GM18502 (cell line): ENCODE results near the gene PCNX1.
"Not testable (repeated sequence)": the region's sequence is repeated elsewhere in the genome, so short reads cannot be mapped to it uniquely, and the experiment has no call there.

Source experiments
- ATAC-seq: cut with Tn5 transposase; IDR thresholded peaks from one replicate; pipeline ENCODE4 v1.9.1; 2021; ENCODE audit warnings: mild to moderate bottlenecking; ENCODE audit not compliant: unreplicated experiment, poor library complexity

PCNX1 gene

GRCh38 chr14:70907176-70907995 is at the start of gene PCNX1:
TSS of gene PCNX1 (plus strand) at chr14:70907459. CDS start at chr14:70907851, 392 bp downstream.
- ATAC-seq = peak; percentile 73

- no peak for ATAC-seq
Measured at GRCh38 chr14:70857496-70857890, 49.8 kb upstream of the PCNX1 start.

GRCh38 chr14:70858641-70859040 is 48.6 kb upstream of the PCNX1 start:
- no peak for ATAC-seq

- ATAC-seq = not testable (repeated sequence)
Measured at GRCh38 chr14:70866992-70867391, 40.3 kb upstream of the PCNX1 start.

- ATAC-seq = no peak
Measured at GRCh38 chr14:70871001-70871400, 36.3 kb upstream of the PCNX1 start.

- no peak for ATAC-seq
Measured at GRCh38 chr14:70871863-70872677, 35.2 kb upstream of the PCNX1 start.

GRCh38 chr14:70872678-70873020 is 34.6 kb upstream of the PCNX1 start:
- ATAC-seq = no peak

- ATAC-seq = peak; percentile 44
Measured at GRCh38 chr14:70873627-70874026, 33.6 kb upstream of the PCNX1 start.

GRCh38 chr14:70875811-70876460 is 31.3 kb upstream of the PCNX1 start:
- ATAC-seq = not testable (repeated sequence)

GRCh38 chr14:70879448-70879847 is 27.8 kb upstream of the PCNX1 start:
- no peak for ATAC-seq

- ATAC-seq = not testable (repeated sequence)
Measured at GRCh38 chr14:70880888-70881287, 26.4 kb upstream of the PCNX1 start.

- ATAC-seq = peak; percentile 71
Measured at GRCh38 chr14:70881549-70882177, 25.6 kb upstream of the PCNX1 start.

- no peak for ATAC-seq
Measured at GRCh38 chr14:70882776-70883492, 24.3 kb upstream of the PCNX1 start.

GRCh38 chr14:70884595-70885342 is 22.5 kb upstream of the PCNX1 start:
- no peak for ATAC-seq

GRCh38 chr14:70885343-70886022 is 21.8 kb upstream of the PCNX1 start:
- ATAC-seq = no peak

- ATAC-seq = peak; percentile 56
Measured at GRCh38 chr14:70886421-70887206, 20.6 kb upstream of the PCNX1 start.

GRCh38 chr14:70887207-70887681 is 20.0 kb upstream of the PCNX1 start:
- ATAC-seq = peak; percentile 47
